CD4-positive, alpha-beta T cell treated with Interleukin-15 for 1 hour (primary cell): ENCODE data around the gene TP63.

Experiments
- DNase-seq: peaks from one replicate; pipeline ENCODE4 v3.0.0-alpha.2; 2020

Gene TP63

GRCh38 chr3:189896533-189896932 is 265.3 kb downstream of the TP63 start:
- DNase-seq = no peak

GRCh38 chr3:189897406-189897805 is 266.2 kb downstream of the TP63 start:
- DNase-seq = no peak

GRCh38 chr3:189898559-189899153 is 267.5 kb downstream of the TP63 start:
- no peak for DNase-seq

GRCh38 chr3:189899186-189899585 is 268.0 kb downstream of the TP63 start:
- no peak for DNase-seq

- no peak for DNase-seq
These were observed 269.4 kb downstream of the TP63 start for GRCh38 chr3:189900578-189900977.

GRCh38 chr3:189901481-189901880 is 270.3 kb downstream of the TP63 start:
- DNase-seq = no peak

GRCh38 chr3:189902230-189903186 is 271.3 kb downstream of the TP63 start:
- no peak for DNase-seq

GRCh38 chr3:189903562-189904250 is 272.5 kb downstream of the TP63 start:
- DNase-seq = no peak

- DNase-seq = no peak
These were observed 276.6 kb downstream of the TP63 start for GRCh38 chr3:189907803-189908202.

- DNase-seq = no peak
These were observed 277.5 kb downstream of the TP63 start for GRCh38 chr3:189908646-189909045.

- no peak for DNase-seq
These were observed 277.9 kb downstream of the TP63 start for GRCh38 chr3:189909139-189909538.

- no peak for DNase-seq
These were observed 278.4 kb downstream of the TP63 start for GRCh38 chr3:189909573-189909972.

GRCh38 chr3:189911001-189911400 is 279.8 kb downstream of the TP63 start:
- DNase-seq = no peak

GRCh38 chr3:189914799-189915198 is 283.6 kb downstream of the TP63 start:
- no peak for DNase-seq

GRCh38 chr3:189921770-189922169 is 290.6 kb downstream of the TP63 start:
- no peak for DNase-seq

GRCh38 chr3:189927975-189928895 is 297.0 kb downstream of the TP63 start:
- no peak for DNase-seq

GRCh38 chr3:189936201-189936945 is 305.2 kb downstream of the TP63 start:
- DNase-seq = no peak

GRCh38 chr3:189937302-189938127 is 306.3 kb downstream of the TP63 start:
- DNase-seq = no peak

- no peak for DNase-seq
These were observed 309.9 kb downstream of the TP63 start for GRCh38 chr3:189941125-189941524.

GRCh38 chr3:189941679-189942078 is 310.5 kb downstream of the TP63 start:
- DNase-seq = no peak

GRCh38 chr3:189942948-189943347 is 311.8 kb downstream of the TP63 start:
- no peak for DNase-seq
